NB4 (cell line): Measurements from ENCODE around the gene ZBTB12.

ENCODE experiments used
- DNase-seq: peaks from one replicate; pipeline ENCODE4 v3.0.0; 2010; ENCODE audit warnings: low read depth
- H3K4me3 ChIP-seq: one replicate; pipeline ENCODE4 v1.5.1; 2011; ENCODE audit warnings: mild to moderate bottlenecking, low read depth, low read length, moderate library complexity
- CTCF ChIP-seq: IDR thresholded peaks from one replicate; pipeline ENCODE4 v1.5.1; 2012; ENCODE audit warnings: low read depth, low read length
- MAX ChIP-seq: IDR thresholded peaks from 2 replicates; pipeline ENCODE4 v1.6.1; 2011; ENCODE audit warnings: low read depth, low read length
- MYC ChIP-seq: IDR thresholded peaks from 2 replicates; pipeline ENCODE4 v1.6.1; 2011; ENCODE audit warnings: low read depth, low read length
- POLR2A ChIP-seq: IDR thresholded peaks from 2 replicates; pipeline ENCODE4 v1.6.1; 2011; ENCODE audit warnings: mild to moderate bottlenecking; ENCODE audit not compliant: insufficient read length; ENCODE audit errors: extremely low read depth

ZBTB12 gene

GRCh38 chr6:31882344-31882743 is 19.5 kb downstream of the ZBTB12 start:
- DNase-seq, result no peak
- TF ChIP-seq POLR2A (no peak), MAX (no peak), MYC (no peak), CTCF (no peak)
- H3K4me3 ChIP-seq, result no peak overlapping the region

- no peak overlapping the region for H3K4me3 ChIP-seq
- no peak for DNase-seq
- TF ChIP-seq POLR2A (no peak), MYC (no peak), CTCF (no peak)
Observed at GRCh38 chr6:31881136-31881859, 20.6 kb downstream of the ZBTB12 start.

GRCh38 chr6:31880616-31881015 is 21.3 kb downstream of the ZBTB12 start:
- H3K4me3 ChIP-seq, result no peak overlapping the region
- TF ChIP-seq MYC (no peak), CTCF (no peak), MAX (no peak)
- no peak for DNase-seq

GRCh38 chr6:31879901-31880300 is 22.0 kb downstream of the ZBTB12 start:
- no peak for DNase-seq
- no peak for TF ChIP-seq MAX
- no peak for TF ChIP-seq POLR2A
- TF ChIP-seq CTCF, result no peak
- TF ChIP-seq MYC, result no peak
- H3K4me3 ChIP-seq, result no peak overlapping the region

GRCh38 chr6:31879143-31879542 is 22.7 kb downstream of the ZBTB12 start:
- TF ChIP-seq MAX (no peak), POLR2A (no peak), MYC (no peak), CTCF (no peak)
- H3K4me3 ChIP-seq, result no peak overlapping the region
- no peak for DNase-seq

GRCh38 chr6:31878726-31879125 is 23.2 kb downstream of the ZBTB12 start, which contains the start of gene SLC44A4:
Gene SLC44A4 (minus strand): TSS chr6:31878997. CDS start chr6:31878980, 17 bp downstream.
- no peak for DNase-seq
- H3K4me3 ChIP-seq, result no peak within 1 kb of the TSS
- TF ChIP-seq MYC (no peak), MAX (no peak), POLR2A (no peak), CTCF (no peak)
